ENCODE data around the gene COL13A1.

COL13A1 gene

DNA sequence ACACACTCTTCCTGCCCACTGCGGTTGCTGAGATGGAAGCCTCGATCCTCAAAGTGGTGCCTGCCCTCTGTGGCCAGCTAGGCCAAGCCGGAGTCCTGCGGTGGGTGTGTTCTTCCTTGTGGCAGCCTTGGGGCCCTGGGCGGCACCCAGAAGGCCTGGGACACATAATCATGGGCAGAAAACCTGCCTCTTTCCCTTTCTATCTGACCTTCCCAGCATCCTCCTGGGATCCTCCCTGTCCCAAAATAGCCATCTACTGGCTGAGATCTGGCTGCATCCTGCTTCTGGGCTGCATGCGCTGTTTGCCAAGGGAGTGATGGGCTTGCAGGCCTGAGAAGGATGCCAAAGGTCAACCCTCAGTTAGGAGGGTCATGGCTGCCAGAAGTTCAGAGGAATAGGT, 23.9 kb downstream of the COL13A1 start:
- DNase-seq: no peak

DNA sequence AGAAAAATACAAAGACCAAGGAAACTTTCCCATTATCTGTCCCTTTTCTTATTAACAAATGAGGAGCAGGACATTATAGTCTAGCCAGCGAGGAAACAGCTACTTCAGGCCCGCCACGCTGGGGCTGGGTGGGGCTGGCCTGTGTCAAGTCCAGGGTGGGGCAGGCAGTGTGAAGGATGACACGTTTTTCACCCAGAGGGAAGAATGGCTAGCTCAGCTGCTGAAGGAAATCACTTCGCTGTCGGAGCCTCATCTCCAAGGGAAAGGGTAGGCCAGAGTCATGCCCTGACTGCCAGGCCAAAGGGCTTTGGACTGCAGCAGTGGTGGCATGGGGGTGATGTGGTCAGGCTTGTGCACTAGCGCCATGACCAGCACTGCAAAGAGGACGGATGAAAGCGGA, 24.4 kb downstream of the COL13A1 start:
- no peak for DNase-seq

- DNase-seq: no peak
Measured at GRCh38 chr10:69826789-69827554, 25.3 kb downstream of the COL13A1 start.

DNA sequence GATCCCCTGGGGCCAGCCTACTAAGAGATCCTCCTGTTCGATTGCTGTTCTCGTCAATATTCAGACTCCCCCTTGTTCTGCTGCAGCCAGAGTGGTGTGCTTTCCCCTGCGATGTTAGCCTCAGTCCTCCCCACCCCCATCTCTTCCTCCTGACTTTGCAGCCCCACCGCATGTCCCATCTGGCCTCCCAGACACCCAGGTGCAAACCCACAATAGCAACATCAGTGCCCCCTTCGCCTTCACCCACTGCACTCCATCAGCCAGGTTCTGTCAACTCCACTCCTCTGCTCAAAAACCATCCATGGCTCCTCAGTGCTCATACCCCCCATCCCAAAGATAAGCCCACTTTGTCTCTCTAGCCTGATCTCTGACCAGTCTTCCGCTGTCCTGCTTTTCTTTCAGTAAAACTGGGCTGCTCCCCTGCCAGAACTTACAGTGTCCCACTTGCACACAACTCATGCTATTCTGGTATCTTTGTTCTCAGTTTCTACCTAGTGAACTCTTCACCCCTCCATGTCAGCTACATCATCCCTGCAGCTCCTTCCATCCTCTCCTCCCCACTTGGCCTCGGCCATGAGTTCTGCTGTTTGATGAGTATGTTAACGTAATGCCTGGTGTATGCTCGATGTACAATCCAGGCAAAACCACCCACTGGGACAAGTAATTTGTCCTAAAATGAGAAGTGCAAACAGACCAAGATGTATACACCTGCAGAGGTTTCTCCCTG, 26.6 kb downstream of the COL13A1 start:
- peak; percentile 9 for DNase-seq

DNA sequence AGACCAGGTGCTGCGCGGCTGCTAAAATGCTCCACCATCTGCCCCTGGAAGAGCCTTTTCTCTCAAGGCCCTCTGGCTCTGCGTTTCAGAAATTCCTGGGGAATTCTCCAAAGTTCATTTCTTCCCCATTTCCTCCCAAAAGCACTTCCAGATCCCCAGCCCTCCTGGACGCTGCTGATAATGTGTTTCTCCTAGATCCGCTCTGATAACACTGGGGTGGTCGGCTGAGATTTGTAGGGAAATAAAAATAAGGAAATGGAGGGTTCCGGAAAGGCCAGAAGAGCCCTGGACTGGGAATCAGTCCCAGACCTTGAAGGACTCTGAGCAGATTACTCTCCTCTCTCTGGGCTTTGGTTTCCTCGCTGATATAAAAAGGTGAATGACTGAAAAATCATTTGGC, 28.1 kb downstream of the COL13A1 start:
- no peak for DNase-seq

GRCh38 chr10:69831231-69831855, 29.6 kb downstream of the COL13A1 start:
- no peak for DNase-seq

DNA sequence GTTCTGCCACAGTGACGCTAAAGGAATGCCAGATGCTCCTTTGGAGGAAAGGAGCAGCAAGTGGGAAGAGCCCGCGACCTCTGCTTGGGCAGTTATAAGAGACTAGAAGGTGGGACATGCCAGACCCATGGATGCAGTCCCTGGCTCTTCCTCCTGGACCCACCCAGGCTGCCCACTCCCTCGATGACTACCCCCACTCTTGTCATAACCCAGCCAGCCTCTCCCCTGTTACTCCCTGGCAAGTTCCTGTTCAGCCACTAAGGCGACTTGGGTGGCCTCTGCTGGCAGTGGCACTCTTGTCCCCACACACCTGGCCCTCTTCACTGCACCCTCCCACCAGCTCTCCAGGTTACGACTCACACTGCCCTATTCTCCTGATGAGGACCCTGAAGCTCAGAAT, 33.5 kb downstream of the COL13A1 start:
- no peak for DNase-seq

DNA sequence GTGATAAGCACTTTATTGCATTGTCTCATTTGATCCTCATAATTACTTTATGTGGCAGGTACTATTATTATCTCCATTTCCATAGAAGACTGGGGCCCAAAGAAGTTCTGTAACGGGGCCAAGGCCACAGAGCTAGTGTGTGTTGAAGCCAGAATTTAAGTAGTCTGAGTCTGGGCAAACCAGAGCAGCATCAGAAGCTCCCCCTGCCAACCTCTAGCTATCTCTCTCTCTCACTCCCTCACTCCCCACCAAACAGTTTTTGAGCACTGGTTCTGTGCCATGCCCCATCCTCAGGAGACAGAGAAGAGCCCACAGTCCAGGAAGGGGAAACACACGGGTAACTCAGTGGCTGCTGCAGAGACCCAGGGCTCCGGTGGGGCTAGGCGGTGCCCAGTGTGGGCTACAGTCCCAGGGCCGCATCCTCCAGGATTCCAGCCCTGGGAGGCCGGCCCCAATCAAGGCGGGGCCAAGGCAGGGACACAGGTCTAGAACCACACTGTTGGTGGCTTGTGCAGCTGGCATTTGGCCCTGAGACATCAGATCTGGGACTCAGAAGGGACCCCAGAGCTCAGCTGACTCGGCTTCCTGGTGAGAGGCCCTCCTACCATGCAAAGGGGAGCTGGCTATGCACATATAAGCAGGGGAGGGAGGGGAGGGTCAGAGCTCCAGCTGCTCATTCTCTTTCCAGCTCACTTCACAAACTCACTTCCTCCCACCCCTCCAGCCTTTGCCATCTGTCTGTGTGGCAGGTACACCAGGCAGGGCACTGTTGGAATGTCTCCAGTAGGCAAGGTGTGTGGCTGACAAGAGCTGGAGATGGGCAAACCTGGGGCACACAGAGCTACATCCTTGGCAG, 34.4 kb downstream of the COL13A1 start:
- no peak for DNase-seq

- DNase-seq: no peak
Measured at GRCh38 chr10:69836731-69837030, 35.0 kb downstream of the COL13A1 start.

GRCh38 chr10:69837261-69837660, 35.6 kb downstream of the COL13A1 start:
- no peak for DNase-seq

DNA sequence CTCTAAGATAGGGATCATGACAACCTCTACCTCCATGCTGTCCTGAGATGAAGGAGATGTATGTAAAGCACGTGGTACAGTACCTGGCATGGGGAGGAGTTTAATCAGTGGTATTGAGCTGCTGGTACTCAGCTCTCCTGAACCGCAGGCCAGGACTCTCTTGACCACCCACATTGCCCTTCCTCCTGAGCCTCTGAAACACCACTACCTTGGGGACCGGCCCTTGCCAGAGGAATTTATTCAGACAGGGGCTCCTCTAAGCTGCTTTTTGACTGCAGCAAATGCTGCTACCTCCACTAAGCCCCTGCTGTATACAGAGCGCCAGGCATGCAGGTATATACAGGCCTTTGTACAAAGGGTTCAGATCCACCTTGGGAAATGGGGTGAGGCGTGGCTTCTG, 36.7 kb downstream of the COL13A1 start:
- no peak for DNase-seq

- DNase-seq: no peak
Measured at GRCh38 chr10:69838853-69839252, 37.1 kb downstream of the COL13A1 start.

GRCh38 chr10:69839696-69840345, 38.1 kb downstream of the COL13A1 start:
- no peak for DNase-seq

DNA sequence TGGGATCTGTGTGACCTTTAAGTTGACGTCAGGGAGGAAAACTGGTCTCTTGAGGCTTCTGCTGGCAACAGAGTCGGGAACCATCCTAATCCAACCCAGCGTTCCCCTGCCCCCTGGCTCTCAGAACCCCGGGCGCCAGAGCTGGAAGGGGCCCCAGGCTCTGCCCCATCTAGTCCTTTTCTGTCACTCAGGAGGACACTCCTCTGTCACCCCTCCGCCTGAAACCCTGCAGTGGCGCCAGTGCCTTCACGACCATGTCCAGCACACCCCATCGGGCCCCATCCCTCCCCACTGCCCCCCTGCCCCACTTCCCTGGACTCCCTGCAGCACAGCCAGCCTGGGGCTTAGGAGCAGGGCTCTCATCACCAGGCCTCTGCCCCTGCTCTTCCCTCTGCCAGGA, 39.1 kb downstream of the COL13A1 start:
- no peak for DNase-seq

- DNase-seq: no peak
Measured at GRCh38 chr10:69842020-69842419, 40.3 kb downstream of the COL13A1 start.

- DNase-seq: no peak
Measured at GRCh38 chr10:69842882-69843281, 41.2 kb downstream of the COL13A1 start.

GRCh38 chr10:69843923-69844322, 42.2 kb downstream of the COL13A1 start:
- no peak for DNase-seq

DNA sequence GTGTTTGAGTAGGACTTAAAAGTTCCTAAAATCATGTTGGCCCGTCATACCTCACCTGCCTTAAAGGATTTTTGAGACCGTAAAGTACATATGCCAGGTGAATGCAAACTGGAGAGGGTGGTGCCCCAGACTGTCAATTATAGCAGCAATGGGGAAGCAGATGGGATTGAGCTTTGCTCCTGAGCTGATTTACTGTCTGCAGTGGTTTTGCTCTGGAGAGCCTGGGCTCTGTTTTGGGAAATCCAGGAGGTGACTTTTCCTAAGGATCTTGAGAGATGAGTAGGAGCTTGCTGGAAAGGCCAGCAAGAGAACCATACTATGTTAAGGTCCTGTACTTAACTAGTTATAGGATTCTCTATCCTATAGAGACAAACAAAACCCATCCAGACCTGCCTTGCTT, 43.0 kb downstream of the COL13A1 start:
- DNase-seq: no peak

DNA sequence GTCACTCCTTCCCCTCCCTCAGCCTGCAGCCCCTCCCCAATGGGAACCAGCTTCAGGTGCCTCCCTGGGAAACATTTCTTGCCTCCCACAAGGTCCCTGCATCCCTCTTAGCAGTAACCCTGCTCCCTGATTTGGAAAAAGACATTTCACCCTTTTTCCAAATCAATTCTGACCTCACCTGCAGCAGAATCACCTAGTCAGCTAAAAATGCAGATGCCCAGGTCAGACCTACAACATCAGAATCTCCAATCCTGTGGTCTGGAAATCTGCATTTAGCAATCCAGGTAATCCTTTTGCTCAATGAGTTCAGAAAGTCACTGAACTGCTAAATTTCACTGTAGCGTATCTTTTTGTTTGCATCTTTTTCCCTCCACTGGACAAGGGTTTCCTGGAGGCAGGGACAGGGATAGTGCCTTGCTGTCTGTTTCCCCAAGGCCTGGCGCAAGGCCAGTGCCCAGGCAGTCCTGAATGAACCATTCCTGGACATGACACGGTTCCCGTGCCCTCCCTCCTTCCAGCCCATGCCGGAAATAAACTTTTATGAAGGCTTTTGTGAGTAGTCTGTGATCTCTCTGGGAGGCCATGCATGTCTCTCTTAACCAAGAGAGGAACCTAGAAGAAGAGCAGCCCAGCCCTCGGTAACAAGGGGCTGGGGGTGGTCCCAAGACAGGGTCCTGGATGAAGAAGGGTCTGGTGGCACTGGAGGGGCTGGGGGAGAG, 44.0 kb downstream of the COL13A1 start:
- no peak for DNase-seq

DNA sequence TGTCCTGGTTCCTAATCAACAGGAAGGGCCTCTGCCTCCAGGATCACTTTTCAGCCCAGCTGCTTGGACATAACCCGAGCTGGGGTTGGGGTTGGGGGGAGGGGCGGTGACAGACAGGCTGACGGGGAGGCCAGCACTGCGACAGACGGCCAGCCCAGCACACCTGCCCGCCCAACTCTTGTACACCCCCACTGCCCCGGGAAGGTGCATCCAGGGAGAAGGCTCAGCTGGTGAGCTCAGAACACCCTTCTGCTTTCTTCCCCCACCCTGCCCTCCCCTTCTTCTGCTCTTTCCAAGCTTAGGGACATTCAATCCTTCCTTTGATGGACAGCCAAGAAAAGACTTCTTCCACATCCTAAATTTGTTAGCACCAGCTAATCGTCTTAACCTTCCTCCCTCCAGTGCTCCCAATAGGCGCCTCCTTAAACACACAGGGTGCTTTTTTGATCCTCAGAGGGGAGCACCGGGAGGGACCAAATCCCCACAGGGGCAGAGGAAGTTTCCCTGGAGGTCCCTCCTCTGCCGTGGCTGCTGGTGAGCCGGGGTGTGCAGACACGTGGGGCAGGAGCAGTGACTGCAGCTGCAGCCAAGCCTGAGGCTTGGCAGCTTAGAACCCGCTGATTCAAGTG, 44.7 kb downstream of the COL13A1 start:
- DNase-seq: no peak

- DNase-seq: no peak
Measured at GRCh38 chr10:69847458-69847857, 45.8 kb downstream of the COL13A1 start.

DNA sequence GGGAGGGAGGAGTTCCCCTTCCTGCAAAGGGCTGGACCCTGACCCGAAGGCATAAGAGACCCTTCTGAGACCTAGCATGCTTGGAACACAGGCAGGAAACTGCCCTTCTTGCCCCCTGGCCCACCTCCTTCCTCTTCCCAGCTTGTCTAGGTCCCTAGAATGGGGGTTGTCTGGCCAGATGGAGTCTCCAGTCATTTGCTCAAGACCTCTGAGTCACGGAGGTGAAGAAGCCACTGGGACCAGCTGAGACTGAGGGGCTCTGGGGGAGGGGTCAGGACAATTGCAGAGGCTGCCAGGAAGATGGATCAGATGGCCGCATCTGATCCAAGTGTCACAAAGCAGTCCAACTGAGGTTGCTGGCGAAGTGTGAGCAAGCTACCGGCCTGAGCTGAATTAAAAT, 46.2 kb downstream of the COL13A1 start:
- DNase-seq: no peak

All from NCI-H2107 (cell line).